GM12892 (cell line): ENCODE measurements around the gene CEP112.

Source experiments
- POLR2A ChIP-seq: IDR thresholded peaks from 2 replicates; pipeline ENCODE4 v1.6.1; 2011; ENCODE audit warnings: low read depth, low read length, control low read depth
- POLR2AphosphoS5 ChIP-seq: IDR thresholded peaks from 2 replicates; pipeline ENCODE4 v1.6.1; 2011; ENCODE audit warnings: low read depth, low read length, control low read depth

DNA sequence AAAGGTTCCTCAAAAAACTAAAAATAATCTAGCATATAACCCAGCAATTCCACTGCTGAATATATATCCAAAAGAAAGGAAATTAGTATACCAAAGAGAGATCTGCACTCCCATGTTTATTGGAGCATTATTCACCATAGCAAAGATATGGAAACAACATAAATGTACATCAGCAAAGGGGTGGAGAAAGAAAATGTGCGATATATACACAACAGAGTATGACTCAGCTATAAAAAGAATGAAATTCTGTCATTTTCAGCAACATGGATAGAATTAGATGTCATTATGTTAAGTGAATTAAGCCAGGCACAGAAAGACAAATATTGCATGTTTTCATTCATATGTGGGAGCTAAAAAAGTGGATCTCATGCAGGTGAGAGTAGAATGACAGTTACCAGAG is 350.8 kb downstream of the CEP112 start:
- TF ChIP-seq POLR2AphosphoS5 (no peak), POLR2A (no peak)
